ENCODE results near the gene HAUS7.

GRCh38 chrX:153477364-153477857 lies 7.0 kb upstream of the HAUS7 start:
- no peak for TF ChIP-seq SIN3A (conservative IDR thresholded peaks at IDR 0.05 in 1 of 2, IDR thresholded peaks at IDR 0.05 in 1 of 2; ENCODE audit: low read depth in 1 of 2, low read length in 2 of 2)
- no peak for TF ChIP-seq SIX5 (IDR thresholded peaks at IDR 0.05; ENCODE audit: low read depth, low read length)
- TF ChIP-seq CTCF (IDR thresholded peaks at IDR 0.05; ENCODE audit: control extremely low read depth in 1 of 3, insufficient read depth in 1 of 3, low read depth in 1 of 3, low read length in 3 of 3), result no peak
- no peak for TF ChIP-seq POLR2A (IDR thresholded peaks at IDR 0.05; ENCODE audit: control extremely low read depth in 1 of 2, low read depth in 2 of 2, low read length in 2 of 2)
- TF ChIP-seq TAF1 (IDR thresholded peaks at IDR 0.05; ENCODE audit: low read depth, low read length), result no peak
- no peak for TF ChIP-seq USF2 (IDR thresholded peaks at IDR 0.05; ENCODE audit: low read length)
